Measurements from ENCODE around the gene CD302. TPM values are rescaled to one million over a fixed set of nuclear protein-coding genes. Genes with fewer than 3 reads are reported as not detected.

CD302 gene
- polyA plus RNA-seq, 1 donor (not counting 4 experiments of a cell fraction or from before 2014, with no cell fraction given): 0.20 TPM

- Histone ChIP-seq H2AFZ (ENCODE audit: control insufficient read depth, low read length) (no peak overlapping the region), H3K9me1 (ENCODE audit: control insufficient read depth, extremely low read depth, insufficient read depth, low read length) (no peaks in the 10 kb centered on the region), H3K27ac (ENCODE audit: control insufficient read depth, insufficient read depth, low read length) (no peak overlapping the region), H3K36me3 (ENCODE audit: control insufficient read depth in 2 of 2, extremely low read depth in 1 of 2, insufficient read depth in 2 of 2, low read length in 2 of 2) (no peaks in the 10 kb centered on the region), H3K4me1 (ENCODE audit: control insufficient read depth, extremely low read depth, insufficient read depth, low read length) (no peaks in the 10 kb centered on the region), H3K9me3 (ENCODE audit: control insufficient read depth, low read depth, low read length) (no peaks in the 10 kb centered on the region), H3K4me2 (ENCODE audit: control insufficient read depth, extremely low read depth, insufficient read depth, low read depth, low read length) (no peak overlapping the region), H3K4me3 (ENCODE audit: control insufficient read depth in 2 of 3, extremely low read depth in 1 of 3, insufficient read depth in 2 of 3, low read depth in 1 of 3, low read length in 3 of 3) (no peak overlapping the region), H3K9ac (ENCODE audit: control insufficient read depth, extremely low read depth, insufficient read depth, low read length) (no peak overlapping the region), H3K79me2 (ENCODE audit: control insufficient read depth, insufficient read depth, low read length) (no peaks in the 10 kb centered on the region), H4K20me1 (ENCODE audit: control insufficient read depth, extremely low read depth, insufficient read depth, low read length) (no peaks in the 10 kb centered on the region), H3K27me3 (ENCODE audit: control insufficient read depth, extremely low read depth, insufficient read depth, low read length) (no peaks in the 10 kb centered on the region)
- TF ChIP-seq EZH2 (IDR thresholded peaks at IDR 0.05; ENCODE audit: low read length): no peak
- TF ChIP-seq, protein P1, sequence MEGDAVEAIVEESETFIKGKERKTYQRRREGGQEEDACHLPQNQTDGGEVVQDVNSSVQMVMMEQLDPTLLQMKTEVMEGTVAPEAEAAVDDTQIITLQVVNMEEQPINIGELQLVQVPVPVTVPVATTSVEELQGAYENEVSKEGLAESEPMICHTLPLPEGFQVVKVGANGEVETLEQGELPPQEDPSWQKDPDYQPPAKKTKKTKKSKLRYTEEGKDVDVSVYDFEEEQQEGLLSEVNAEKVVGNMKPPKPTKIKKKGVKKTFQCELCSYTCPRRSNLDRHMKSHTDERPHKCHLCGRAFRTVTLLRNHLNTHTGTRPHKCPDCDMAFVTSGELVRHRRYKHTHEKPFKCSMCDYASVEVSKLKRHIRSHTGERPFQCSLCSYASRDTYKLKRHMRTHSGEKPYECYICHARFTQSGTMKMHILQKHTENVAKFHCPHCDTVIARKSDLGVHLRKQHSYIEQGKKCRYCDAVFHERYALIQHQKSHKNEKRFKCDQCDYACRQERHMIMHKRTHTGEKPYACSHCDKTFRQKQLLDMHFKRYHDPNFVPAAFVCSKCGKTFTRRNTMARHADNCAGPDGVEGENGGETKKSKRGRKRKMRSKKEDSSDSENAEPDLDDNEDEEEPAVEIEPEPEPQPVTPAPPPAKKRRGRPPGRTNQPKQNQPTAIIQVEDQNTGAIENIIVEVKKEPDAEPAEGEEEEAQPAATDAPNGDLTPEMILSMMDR (optimal IDR thresholded peaks at IDR 0.05 in 1 of 3, IDR thresholded peaks at IDR 0.05 in 1 of 3, conservative IDR thresholded peaks at IDR 0.05 in 1 of 3; ENCODE audit: extremely low read depth in 1 of 3, insufficient read depth in 2 of 3, low read length in 3 of 3): no peak
- dilution Hi-C loops (cut with MboI; ENCODE audit: extremely low pct_ligation_motif_present, low sequenced_read_pairs): no loop called here
- FAIRE-seq (no peak), DNase-seq (ENCODE audit: low read depth, low spot score) (no peak)
Measured at GRCh38 chr2:159792036-159792435, 6.0 kb downstream of the CD302 start.

- Histone ChIP-seq H3K4me2 (ENCODE audit: control insufficient read depth, extremely low read depth, insufficient read depth, low read depth, low read length) (no peak overlapping the region), H3K9ac (ENCODE audit: control insufficient read depth, extremely low read depth, insufficient read depth, low read length) (no peak overlapping the region), H3K9me1 (ENCODE audit: control insufficient read depth, extremely low read depth, insufficient read depth, low read length) (no peaks in the 10 kb centered on the region), H3K36me3 (ENCODE audit: control insufficient read depth in 2 of 2, extremely low read depth in 1 of 2, insufficient read depth in 2 of 2, low read length in 2 of 2) (no peaks in the 10 kb centered on the region), H3K79me2 (ENCODE audit: control insufficient read depth, insufficient read depth, low read length) (no peaks in the 10 kb centered on the region), H3K4me1 (ENCODE audit: control insufficient read depth, extremely low read depth, insufficient read depth, low read length) (no peaks in the 10 kb centered on the region), H3K27ac (ENCODE audit: control insufficient read depth, insufficient read depth, low read length) (no peak overlapping the region), H4K20me1 (ENCODE audit: control insufficient read depth, extremely low read depth, insufficient read depth, low read length) (no peaks in the 10 kb centered on the region), H3K4me3 (ENCODE audit: control insufficient read depth in 2 of 3, extremely low read depth in 1 of 3, insufficient read depth in 2 of 3, low read depth in 1 of 3, low read length in 3 of 3) (no peak overlapping the region), H3K9me3 (ENCODE audit: control insufficient read depth, low read depth, low read length) (no peaks in the 10 kb centered on the region), H2AFZ (ENCODE audit: control insufficient read depth, low read length) (no peak overlapping the region), H3K27me3 (ENCODE audit: control insufficient read depth, extremely low read depth, insufficient read depth, low read length) (no peaks in the 10 kb centered on the region)
- TF ChIP-seq, protein P1 (optimal IDR thresholded peaks at IDR 0.05 in 1 of 3, IDR thresholded peaks at IDR 0.05 in 1 of 3, conservative IDR thresholded peaks at IDR 0.05 in 1 of 3; ENCODE audit: extremely low read depth in 1 of 3, insufficient read depth in 2 of 3, low read length in 3 of 3): no peak
- TF ChIP-seq EZH2 (IDR thresholded peaks at IDR 0.05; ENCODE audit: low read length): no peak
- DNase-seq (ENCODE audit: low read depth, low spot score) (no peak), FAIRE-seq (no peak)
- dilution Hi-C loops (cut with MboI; ENCODE audit: extremely low pct_ligation_motif_present, low sequenced_read_pairs): no loop called here
Measured at GRCh38 chr2:159790323-159790722, 7.7 kb downstream of the CD302 start.
